Stimulated activated naive CD4-positive, alpha-beta T cell (primary cell): ENCODE data around the gene PCGF3.
"Not testable (repeated sequence)": the region's sequence is repeated elsewhere in the genome, so short reads cannot be mapped to it uniquely, and the experiment has no call there.

Source experiments
- DNase-seq, 6 experiments: peaks; one replicate each; lab custom pipeline; 2025; lab: John Stamatoyannopoulos, UW

The PCGF3 gene

GRCh38 chr4:704198-704891 lies 1.3 kb upstream of the PCGF3 start:
- DNase-seq, result no peak

DNA sequence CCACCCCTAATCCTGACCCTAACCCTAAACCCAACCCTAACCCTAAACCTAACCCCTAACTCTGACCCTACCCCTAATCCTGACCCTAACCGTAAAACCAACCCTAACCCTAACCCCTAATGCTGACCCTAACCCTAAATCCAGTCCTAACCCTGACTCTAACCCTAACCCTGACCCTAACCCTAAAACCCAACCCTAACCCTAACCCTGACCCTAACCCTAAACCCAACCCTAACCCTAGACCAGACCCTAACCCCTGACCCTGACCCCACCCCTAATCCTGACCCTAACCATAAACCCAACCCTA lies 708 bp upstream of the PCGF3 start:
- no peak for DNase-seq

- not testable (repeated sequence) for DNase-seq
Measured at GRCh38 chr4:706083-706633, 526 bp downstream of the PCGF3 start.

- no peak for DNase-seq
Measured at GRCh38 chr4:706834-707598, 1.4 kb downstream of the PCGF3 start.

DNA sequence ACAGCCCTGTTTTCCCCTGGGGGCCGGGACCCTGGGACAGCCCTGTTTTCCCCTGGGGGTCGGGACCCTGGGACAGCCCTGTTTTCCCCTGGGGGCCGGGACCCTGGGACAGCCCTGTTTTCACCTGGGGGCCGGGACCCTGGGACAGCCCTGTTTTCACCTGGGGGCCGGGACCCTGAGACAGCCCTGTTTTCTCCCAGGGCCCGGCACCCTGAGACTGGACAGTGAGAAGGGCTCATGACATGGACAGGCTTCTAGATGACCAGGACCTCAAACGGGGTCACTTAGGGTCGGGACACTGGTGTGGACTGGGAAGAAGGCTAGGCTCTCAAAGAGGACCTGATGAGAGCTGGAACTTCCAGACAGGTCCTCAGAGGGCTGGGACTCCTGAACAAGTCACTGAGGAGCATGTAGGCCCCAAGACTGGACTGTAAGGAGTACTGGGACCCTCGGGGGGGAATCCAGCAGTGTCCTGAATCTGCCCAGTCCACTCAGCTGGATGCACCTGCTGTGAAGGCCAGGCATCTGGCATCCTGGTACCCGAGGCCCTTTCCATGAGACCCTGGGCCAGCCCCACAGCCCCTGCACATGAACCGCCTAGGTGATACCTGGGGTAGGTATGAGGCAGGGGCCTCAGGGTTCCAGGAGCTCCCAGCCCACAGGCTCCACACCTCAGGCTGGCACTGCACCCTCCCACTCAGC lies 2.4 kb downstream of the PCGF3 start:
- DNase-seq, result no peak

DNA sequence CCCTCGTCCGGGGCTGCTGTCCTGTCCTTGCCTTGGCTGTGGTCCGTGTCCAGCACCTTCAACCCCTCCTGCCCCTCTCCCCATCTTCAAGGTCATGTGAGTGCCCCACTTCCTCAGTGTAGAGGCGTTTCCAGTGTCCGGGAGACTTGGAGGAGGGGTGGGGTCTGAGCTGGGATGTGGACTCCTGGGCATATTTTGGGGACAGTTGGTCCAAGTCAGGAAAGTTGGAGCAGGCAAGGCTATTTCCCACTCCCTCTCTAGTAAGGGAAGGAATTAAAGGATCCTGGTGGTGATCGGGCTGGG lies 3.0 kb downstream of the PCGF3 start:
- DNase-seq, result no peak

DNA sequence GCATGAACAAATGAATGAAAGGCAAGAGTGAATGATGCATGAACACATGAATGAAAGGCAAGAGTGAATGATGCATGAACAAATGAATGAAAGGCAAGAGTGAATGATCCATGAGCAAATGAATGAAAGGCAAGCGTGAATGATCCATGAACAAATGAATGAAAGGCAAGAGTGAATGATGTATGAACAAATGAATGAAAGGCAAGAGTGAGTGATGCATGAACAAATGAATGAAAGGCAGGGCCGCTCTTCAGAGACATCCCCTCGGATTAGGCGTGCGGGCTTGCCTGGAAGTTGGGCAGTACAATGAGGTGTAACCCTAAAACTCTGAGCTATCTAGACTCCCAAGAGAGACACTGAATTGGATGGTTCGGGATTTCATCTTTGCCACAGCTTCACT lies 3.7 kb downstream of the PCGF3 start:
- no peak for DNase-seq

GRCh38 chr4:710116-710515 lies 4.5 kb downstream of the PCGF3 start:
- DNase-seq, result no peak

DNA sequence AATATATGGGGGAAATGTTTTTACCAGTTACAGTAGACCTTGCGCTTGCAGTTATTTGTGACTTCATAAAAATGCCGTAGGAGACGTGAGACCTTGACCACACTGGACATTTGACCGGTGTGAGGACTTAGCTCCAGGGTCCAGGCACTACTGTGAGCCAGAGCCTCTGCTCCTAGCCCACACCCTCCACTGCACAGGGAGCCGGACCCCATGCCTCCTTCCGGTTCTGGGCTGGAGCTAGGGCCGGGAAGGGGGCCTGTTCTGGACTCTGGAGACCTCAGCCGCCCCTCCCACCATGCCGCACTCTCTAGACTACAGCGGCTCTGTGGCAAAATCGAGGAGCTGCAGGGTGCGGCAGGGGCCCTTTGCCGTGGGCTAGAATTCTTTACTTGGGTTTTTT lies 5.3 kb downstream of the PCGF3 start:
- no peak for DNase-seq

DNA sequence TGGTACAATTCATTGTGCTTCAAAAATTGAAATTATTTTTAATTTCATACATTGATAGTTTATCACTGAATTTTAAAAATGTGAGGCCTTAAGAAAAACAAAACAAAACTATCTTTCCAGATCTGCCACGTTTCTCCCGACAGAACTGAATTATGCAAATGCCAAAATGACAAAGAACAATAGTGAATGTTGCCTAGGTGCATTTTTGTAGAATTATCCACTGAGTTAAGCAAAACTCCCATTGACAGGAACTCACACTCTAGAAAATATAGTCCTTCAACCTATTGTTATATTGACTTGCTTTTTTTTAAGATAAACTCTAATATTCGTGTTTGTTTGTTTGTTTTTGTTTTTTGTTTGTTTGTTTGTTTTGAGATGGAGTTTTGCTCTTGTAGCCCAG lies 6.5 kb downstream of the PCGF3 start:
- no peak for DNase-seq

DNA sequence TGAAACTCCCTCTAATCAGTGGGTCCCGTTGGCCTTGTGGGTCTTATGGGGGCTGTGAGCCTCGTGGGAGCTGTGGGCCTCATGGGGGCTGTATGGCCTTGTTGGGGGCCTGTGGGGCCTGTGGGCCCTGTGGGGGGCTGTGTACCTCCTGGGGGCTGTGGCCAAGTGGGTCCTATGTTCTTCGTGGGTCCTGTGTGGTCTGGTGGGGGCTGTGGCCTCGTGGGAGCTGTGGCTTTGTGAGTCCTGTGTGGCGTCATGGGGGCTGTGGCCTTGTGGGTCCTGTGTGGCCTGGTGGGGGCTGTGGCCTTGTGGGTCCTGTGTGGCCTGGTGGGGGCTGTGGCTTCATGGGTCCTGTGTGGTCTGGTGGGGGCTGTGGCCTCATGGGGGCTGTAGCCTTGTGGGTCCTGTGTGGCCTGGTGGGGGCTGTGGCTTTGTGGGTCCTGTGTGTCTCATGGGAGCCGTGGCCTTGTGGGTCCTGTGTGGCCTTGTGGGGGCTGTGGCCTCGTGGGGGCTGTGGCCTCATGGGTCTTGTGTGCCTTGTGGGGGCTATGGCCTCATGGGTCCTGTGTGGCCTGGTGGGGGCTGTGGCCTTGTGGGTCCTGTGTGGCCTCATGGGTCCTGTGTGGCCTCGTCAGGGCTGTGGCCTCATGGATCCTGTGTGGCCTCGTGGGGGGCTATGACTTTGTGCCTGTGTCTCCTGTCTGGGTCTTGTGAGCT lies 7.4 kb downstream of the PCGF3 start:
- DNase-seq, result no peak

- no peak for DNase-seq
Measured at GRCh38 chr4:714087-714486, 8.5 kb downstream of the PCGF3 start.

DNA sequence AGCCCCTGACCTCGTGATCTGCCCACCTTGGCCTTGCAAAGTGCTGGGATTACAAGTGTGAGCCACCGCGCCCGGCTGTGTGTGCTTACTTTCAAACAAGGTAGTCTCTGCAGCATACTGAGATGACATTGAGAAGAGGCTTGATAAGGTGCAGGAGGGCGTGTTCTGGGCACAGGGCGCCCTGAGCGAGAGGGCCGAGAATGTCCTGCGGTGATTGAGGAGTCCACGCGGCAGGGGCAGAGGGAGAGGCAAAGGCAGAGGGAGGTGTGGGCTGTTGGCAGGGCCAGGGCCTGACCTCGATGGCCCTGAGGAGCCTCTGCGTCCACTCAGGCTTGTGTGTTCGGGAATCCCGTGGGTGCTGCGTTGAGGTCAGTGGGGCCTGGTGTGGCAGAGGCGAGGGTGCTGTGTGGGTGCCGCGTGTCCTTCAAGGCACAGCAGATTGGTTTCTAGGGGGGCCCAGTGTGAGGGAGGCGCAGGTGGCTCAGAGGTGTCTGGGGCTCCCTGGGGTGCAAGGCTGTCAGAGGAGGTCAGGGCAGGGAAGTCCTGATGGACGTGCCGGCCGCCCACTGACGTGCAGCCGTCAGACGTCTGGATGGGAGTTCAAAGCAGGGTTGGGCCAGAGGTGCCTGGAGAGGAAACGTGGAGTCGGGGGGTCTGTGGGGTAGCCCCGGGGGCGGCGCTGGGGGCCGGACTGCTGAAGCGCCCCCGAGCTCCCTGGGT lies 12.1 kb downstream of the PCGF3 start:
- no peak for DNase-seq

GRCh38 chr4:718460-718859 lies 12.8 kb downstream of the PCGF3 start:
- no peak for DNase-seq

GRCh38 chr4:720111-720860 lies 14.7 kb downstream of the PCGF3 start:
- DNase-seq, result no peak

- DNase-seq, result no peak
Measured at GRCh38 chr4:721261-722168, 15.9 kb downstream of the PCGF3 start.

DNA sequence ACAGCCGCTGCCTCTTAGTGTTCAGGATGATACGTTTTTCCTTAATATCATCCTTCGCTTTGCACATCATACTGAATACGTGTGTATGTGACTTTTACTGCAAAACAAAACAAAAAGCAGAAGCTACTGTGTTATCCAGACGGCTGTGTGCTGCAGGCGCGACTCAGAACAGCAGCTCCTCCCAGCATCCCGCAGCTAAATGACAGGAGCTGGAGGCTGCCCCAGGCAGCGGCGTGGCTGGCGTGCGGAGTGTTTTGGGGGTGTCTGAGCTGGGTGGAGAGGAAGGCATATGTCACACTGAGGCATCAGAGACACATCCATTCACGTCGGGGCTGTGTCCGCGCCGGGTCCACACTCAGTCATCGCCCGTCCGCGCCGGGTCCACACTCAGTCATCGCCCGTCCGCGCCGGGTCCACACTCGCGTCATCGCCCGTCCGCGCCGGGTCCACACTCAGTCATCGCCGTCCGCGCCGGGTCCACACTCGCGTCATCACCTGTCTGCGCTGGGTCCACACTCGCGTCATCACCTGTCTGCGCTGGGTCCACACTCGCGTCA lies 16.6 kb downstream of the PCGF3 start:
- DNase-seq, result no peak

DNA sequence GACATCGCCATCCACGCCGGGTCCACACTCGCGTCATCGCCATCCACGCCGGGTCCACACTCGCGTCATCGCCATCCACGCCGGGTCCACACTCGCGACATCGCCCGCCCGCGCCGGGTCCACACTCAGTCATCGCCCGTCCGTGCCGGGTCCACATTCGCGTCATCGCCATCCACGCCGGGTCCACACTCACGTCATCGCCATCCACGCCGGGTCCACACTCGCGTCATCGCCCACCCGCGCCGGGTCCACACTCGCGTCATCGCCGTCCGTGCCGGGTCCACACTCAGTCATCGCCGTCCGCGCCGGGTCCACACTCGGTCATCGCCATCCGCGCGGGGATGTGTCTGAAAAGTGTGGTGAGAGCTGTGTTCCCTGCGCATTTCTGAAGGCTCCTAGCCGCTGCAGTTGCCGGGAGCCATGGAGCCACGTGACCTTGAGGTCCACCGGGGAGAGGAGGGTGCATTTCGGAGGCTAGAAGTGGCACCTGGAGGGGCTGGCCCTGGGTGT lies 17.3 kb downstream of the PCGF3 start:
- no peak for DNase-seq

- no peak for DNase-seq
Measured at GRCh38 chr4:723751-724530, 18.3 kb downstream of the PCGF3 start.
